ENCODE data around the gene SARDH.

DNA sequence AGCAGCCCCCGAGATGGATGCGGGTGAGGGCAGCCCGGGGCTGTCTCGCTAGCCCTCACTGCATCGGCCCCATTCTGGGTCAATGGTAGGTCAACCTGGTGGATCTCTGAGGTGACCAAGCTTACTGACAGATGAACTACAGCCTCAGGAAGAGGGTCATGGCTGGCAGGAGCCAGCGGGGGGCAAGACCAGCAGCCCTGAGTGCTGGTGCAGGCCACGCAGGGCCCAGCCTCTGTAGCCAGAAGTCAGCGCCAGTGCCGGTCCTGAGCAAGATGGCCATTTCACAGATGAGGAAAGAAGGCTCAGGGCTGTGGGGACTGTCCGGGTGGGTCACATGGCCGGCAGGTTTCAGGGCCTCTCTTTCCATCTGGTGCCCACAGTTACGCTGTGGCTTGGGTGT lies 107.0 kb downstream of the SARDH start:
- TF ChIP-seq EZH2phosphoT487 (IDR thresholded peaks at IDR 0.05; ENCODE audit: low read length) = no peak
- TF ChIP-seq, protein P1, sequence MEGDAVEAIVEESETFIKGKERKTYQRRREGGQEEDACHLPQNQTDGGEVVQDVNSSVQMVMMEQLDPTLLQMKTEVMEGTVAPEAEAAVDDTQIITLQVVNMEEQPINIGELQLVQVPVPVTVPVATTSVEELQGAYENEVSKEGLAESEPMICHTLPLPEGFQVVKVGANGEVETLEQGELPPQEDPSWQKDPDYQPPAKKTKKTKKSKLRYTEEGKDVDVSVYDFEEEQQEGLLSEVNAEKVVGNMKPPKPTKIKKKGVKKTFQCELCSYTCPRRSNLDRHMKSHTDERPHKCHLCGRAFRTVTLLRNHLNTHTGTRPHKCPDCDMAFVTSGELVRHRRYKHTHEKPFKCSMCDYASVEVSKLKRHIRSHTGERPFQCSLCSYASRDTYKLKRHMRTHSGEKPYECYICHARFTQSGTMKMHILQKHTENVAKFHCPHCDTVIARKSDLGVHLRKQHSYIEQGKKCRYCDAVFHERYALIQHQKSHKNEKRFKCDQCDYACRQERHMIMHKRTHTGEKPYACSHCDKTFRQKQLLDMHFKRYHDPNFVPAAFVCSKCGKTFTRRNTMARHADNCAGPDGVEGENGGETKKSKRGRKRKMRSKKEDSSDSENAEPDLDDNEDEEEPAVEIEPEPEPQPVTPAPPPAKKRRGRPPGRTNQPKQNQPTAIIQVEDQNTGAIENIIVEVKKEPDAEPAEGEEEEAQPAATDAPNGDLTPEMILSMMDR (IDR thresholded peaks at IDR 0.05; ENCODE audit: low read length) = no peak
